OCI-LY7 (cell line): Measurements from ENCODE around the gene FBXW7. TPM values are rescaled to one million over a fixed set of nuclear protein-coding genes. Genes with fewer than 3 reads are reported as not detected.

Experiments used
- BruUV-seq: library from RNA; stranded (reverse); fragments of 400-500 nt; replicated peaks from 2 replicates; lab custom pipeline; 2021; lab: Mats Ljungman, UMichigan
- CTCF ChIA-PET: fragments of 300-600 bp; sonication (Branson Sonifier 250); formaldehyde crosslinking; loops from one replicate; lab custom pipeline; 2022; ENCODE audit warnings: antibody characterized with exemption; ENCODE audit not compliant: unreplicated experiment; lab: Charles Lee
- POLR2A ChIA-PET: fragments of 300-600 bp; sonication (Branson Sonifier 250); formaldehyde crosslinking; loops from one replicate; lab custom pipeline; 2022; ENCODE audit warnings: antibody characterized with exemption; lab: Charles Lee
- DNase-seq: peaks from one replicate; pipeline ENCODE4 v3.0.0-alpha.2; 2015; ENCODE audit warnings: low spot score
- H2AFZ ChIP-seq: fragments of 200-600 bp; sonication (generic), shearing (Covaris generic); 2 replicates; pipeline ENCODE4 v1.6.1; 2014; ENCODE audit warnings: mild to moderate bottlenecking, antibody characterized with exemption, low read length, moderate library complexity
- H3K27ac ChIP-seq: fragments of 200-600 bp; sonication (generic); 2 replicates; pipeline ENCODE4 v1.5.1; 2014; ENCODE audit warnings: mixed run types, low read depth, mild to moderate bottlenecking, moderate library complexity, low read length, inconsistent platforms; ENCODE audit not compliant: poor library complexity, severe bottlenecking
- H3K36me3 ChIP-seq: fragments of 200-600 bp; sonication (generic); 2 replicates; pipeline ENCODE4 v1.6.1; 2014; ENCODE audit warnings: mild to moderate bottlenecking, antibody characterized with exemption, low read length, moderate library complexity, mixed read lengths; ENCODE audit not compliant: insufficient read depth
- H3K4me1 ChIP-seq: fragments of 200-600 bp; sonication (generic); 2 replicates; pipeline ENCODE4 v1.5.1; 2014; ENCODE audit warnings: mild to moderate bottlenecking, low read length; ENCODE audit not compliant: insufficient read depth, poor library complexity, severe bottlenecking
- H3K4me2 ChIP-seq: fragments of 200-600 bp; sonication (generic); 2 replicates; pipeline ENCODE4 v1.6.1; 2014; ENCODE audit warnings: mild to moderate bottlenecking, low read length
- H3K4me3 ChIP-seq: fragments of 200-600 bp; sonication (generic); 2 replicates; pipeline ENCODE4 v1.5.1; 2014; ENCODE audit warnings: mild to moderate bottlenecking, low read depth, low read length; ENCODE audit not compliant: poor library complexity, severe bottlenecking
- H3K79me2 ChIP-seq: fragments of 200-600 bp; sonication (generic); 2 replicates; pipeline ENCODE4 v1.6.1; 2016; ENCODE audit warnings: low read depth, mild to moderate bottlenecking, low read length, moderate library complexity, mixed read lengths; ENCODE audit not compliant: insufficient read depth
- H3K9me2 ChIP-seq: fragments of 200-600 bp; sonication (generic); 2 replicates; pipeline ENCODE4 v1.6.1; 2016; ENCODE audit warnings: mild to moderate bottlenecking, low read length, mixed read lengths; ENCODE audit not compliant: insufficient read depth
- H3K9me3 ChIP-seq: fragments of 200-600 bp; sonication (generic); 2 replicates; pipeline ENCODE4 v1.6.1; 2014; ENCODE audit warnings: mild to moderate bottlenecking, mixed run types, low read length, mixed read lengths
- H4K20me1 ChIP-seq: fragments of 200-600 bp; sonication (generic); 2 replicates; pipeline ENCODE4 v1.6.1; 2014; ENCODE audit warnings: mild to moderate bottlenecking, antibody characterized with exemption, low read length, moderate library complexity, mixed read lengths; ENCODE audit not compliant: insufficient read depth
- EZH2phosphoT487 ChIP-seq: fragments of 200-600 bp; sonication (generic); IDR thresholded peaks from 2 replicates; pipeline ENCODE4 v1.6.1; 2018; ENCODE audit warnings: low read depth, borderline replicate concordance, mild to moderate bottlenecking, mixed run types, antibody characterized with exemption, low read length, moderate library complexity, mixed read lengths
- intact Hi-C: fragments of 100-400 bp; cut with micrococcal nuclease; formaldehyde crosslinking; loops from one replicate; pipeline ENCODE4 v1.10.0; 2022; ENCODE audit not compliant: unreplicated experiment
- total RNA-seq, 2 experiments: library from RNA; depleted of rRNA in 1 of 2; stranded (reverse); fragments of >200 nt in 1 of 2; shearing (Covaris generic) in 1 of 2; gene quantifications; 2 replicates each; pipeline ENCODE4 v1.2.3, GENCODE V29; 2014 to 2022
- TF ChIP-seq, protein P1 (sequence below): fragments of 200-600 bp; sonication (generic); conservative IDR thresholded peaks from 2 replicates; pipeline ENCODE4 v1.5.1; 2014; ENCODE audit warnings: mild to moderate bottlenecking, antibody characterized with exemption, low read length, moderate library complexity, mixed read lengths

FBXW7 gene
- total RNA-seq, 2 experiments from 2014 or later, result 58.8 to 102 TPM

DNA sequence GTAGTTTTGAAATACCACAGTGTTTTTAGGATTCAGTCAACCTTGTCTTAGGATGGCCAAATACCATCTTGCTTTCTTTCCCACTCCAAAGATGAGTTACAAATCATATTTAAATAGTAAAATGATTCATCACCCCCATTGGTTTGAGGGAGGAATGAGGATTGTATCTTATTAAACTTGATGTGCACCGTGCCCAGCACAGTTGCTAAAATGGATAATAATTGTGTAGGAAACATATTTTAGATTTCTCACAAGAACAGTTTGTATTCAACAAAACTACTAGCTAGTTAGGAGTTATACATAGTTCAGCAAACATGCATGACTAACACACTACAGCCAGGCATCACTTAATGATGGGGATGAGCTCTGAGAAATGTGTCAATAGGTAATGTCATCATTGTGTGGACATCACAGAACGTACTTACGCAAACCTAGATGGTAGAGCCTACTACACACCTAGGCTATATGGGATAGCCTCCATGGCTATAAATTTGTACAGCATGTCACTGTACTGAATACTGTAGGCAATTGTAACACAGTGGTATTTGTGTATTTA is 245.4 kb downstream of the FBXW7 start:
- ChIA-PET POLR2A (interaction anchor here (1.0 to 1.1 kb wide), 2 partner anchors 9 to 613 kb away, joined by 3 read pairs; no protein-coding TSS in a partner anchor), CTCF (no interaction called here)
- TF ChIP-seq EZH2phosphoT487, result no peak
- TF ChIP-seq, protein P1, sequence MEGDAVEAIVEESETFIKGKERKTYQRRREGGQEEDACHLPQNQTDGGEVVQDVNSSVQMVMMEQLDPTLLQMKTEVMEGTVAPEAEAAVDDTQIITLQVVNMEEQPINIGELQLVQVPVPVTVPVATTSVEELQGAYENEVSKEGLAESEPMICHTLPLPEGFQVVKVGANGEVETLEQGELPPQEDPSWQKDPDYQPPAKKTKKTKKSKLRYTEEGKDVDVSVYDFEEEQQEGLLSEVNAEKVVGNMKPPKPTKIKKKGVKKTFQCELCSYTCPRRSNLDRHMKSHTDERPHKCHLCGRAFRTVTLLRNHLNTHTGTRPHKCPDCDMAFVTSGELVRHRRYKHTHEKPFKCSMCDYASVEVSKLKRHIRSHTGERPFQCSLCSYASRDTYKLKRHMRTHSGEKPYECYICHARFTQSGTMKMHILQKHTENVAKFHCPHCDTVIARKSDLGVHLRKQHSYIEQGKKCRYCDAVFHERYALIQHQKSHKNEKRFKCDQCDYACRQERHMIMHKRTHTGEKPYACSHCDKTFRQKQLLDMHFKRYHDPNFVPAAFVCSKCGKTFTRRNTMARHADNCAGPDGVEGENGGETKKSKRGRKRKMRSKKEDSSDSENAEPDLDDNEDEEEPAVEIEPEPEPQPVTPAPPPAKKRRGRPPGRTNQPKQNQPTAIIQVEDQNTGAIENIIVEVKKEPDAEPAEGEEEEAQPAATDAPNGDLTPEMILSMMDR, result no peak
- Histone ChIP-seq H3K79me2 (no peaks in the 10 kb centered on the region), H3K4me1 (no peaks in the 10 kb centered on the region), H3K4me2 (no peak overlapping the region), H3K9me3 (no peaks in the 10 kb centered on the region), H3K4me3 (no peak overlapping the region), H4K20me1 (no peaks in the 10 kb centered on the region), H3K27ac (no peak overlapping the region), H3K36me3 (no peaks in the 10 kb centered on the region), H2AFZ (no peak overlapping the region), H3K9me2 (no peaks in the 10 kb centered on the region)
- intact Hi-C loops, result no loop called here
- no TSS peak for BruUV-seq
- no peak for DNase-seq

DNA sequence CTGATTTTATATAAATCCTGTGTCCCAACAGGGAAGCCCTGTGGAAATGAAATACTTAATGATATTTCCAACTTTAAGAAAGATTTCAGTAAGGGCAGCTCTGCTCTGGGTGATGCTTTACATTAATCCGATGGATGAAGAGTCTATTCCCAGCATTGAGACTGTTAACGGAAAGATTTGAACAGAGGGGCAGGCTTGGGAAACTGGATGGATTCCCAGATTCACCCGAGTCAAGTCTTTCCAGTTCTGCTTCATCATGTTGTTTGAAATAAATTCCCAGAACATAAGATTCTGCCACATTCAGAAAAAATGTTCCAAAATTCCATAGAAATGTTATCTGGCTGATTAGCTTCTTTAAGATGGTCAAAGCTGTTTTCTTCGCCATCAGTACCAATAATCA is 246.0 kb downstream of the FBXW7 start:
- Histone ChIP-seq H3K27ac (no peak overlapping the region), H3K9me3 (no peaks in the 10 kb centered on the region), H3K36me3 (no peaks in the 10 kb centered on the region), H3K9me2 (no peaks in the 10 kb centered on the region), H3K4me3 (no peak overlapping the region), H2AFZ (no peak overlapping the region), H3K4me2 (no peak overlapping the region), H3K4me1 (no peaks in the 10 kb centered on the region), H3K79me2 (no peaks in the 10 kb centered on the region), H4K20me1 (no peaks in the 10 kb centered on the region)
- no TSS peak for BruUV-seq
- CTCF ChIA-PET, result no interaction called here
- TF ChIP-seq EZH2phosphoT487, result no peak
- TF ChIP-seq, protein P1, result no peak
- POLR2A ChIA-PET, result interaction anchor here (0.7 to 1.1 kb wide), 2 partner anchors 10 to 703 kb away, joined by 3 read pairs; no protein-coding TSS in a partner anchor
- no peak for DNase-seq
- intact Hi-C loops, result no loop called here

DNA sequence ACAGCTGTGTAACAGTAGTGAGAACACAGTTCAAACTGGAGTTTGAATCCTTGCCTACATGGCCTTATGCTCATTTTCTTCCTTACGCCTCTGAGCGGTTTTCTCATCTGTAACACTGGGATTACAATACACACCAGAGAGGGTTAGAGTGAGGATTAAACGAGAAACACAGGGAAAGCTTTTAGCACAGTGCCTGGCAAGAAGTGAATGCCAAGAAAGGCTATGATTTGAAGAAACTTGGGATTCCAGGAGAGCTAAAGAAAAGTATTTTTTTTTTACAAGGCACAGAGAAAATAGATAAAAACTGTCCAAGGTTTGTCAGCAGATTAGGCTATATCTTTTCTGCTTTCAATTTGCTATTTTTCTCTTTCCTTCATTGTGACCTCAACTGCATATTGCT is 246.4 kb downstream of the FBXW7 start:
- DNase-seq, result no peak
- CTCF ChIA-PET, result no interaction called here
- Histone ChIP-seq H3K27ac (no peak overlapping the region), H3K36me3 (no peaks in the 10 kb centered on the region), H3K4me2 (no peak overlapping the region), H2AFZ (no peak overlapping the region), H3K4me3 (no peak overlapping the region), H3K9me3 (no peaks in the 10 kb centered on the region), H3K79me2 (no peaks in the 10 kb centered on the region), H4K20me1 (no peaks in the 10 kb centered on the region), H3K4me1 (no peaks in the 10 kb centered on the region), H3K9me2 (no peaks in the 10 kb centered on the region)
- POLR2A ChIA-PET, result interaction anchor here (0.7 to 1.1 kb wide), 2 partner anchors 11 to 704 kb away, joined by 3 read pairs; no protein-coding TSS in a partner anchor
- intact Hi-C loops, result no loop called here
- no peak for TF ChIP-seq EZH2phosphoT487
- TF ChIP-seq, protein P1, result no peak
- BruUV-seq, result no TSS peak
